DMS153 (cell line): ENCODE measurements around the gene GTPBP6.
"Not testable (repeated sequence)": the region's sequence is repeated elsewhere in the genome, so short reads cannot be mapped to it uniquely, and the experiment has no call there.

Experiments
- DNase-seq: peaks from one replicate; lab custom pipeline; 2025; lab: John Stamatoyannopoulos, UW

GTPBP6 gene

DNA sequence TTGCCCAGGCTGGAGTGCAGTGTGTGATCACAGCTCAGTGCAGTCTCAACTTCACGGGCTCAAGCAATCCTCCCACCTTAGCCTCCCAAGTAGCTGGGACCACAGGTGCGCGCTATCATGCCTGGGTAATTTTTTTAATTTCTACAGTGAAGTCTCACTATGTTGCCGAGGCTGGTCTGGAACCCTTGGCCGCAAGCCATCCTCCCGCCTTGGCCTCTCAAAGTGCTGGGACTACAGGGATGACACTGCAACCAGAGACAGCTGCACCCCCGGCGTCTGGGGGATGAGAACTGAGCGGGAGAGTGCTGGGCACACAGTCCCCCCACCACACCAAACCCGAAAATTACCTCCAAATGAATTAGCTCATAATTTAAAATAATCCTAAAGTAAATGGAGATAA lies 33.1 kb upstream of the GTPBP6 start:
- no peak for DNase-seq

DNA sequence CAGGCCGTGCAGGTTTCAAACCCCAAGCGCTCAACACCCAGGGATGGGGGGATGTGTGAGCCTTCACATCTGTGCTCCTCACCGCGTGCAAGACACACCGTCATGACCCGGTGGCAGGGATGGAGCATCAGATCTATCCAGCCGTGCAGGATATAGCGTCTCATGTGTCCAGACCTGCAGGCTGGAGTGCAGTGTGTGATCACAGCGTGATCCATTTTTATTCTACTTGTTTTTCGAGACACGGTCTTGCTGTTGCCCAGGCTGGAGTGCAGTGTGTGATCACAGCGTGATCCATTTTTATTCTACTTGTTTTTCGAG lies 32.7 kb upstream of the GTPBP6 start:
- DNase-seq: not testable (repeated sequence)

GRCh38 chrX:350534-351323 lies 32.1 kb upstream of the GTPBP6 start:
- DNase-seq: no peak

DNA sequence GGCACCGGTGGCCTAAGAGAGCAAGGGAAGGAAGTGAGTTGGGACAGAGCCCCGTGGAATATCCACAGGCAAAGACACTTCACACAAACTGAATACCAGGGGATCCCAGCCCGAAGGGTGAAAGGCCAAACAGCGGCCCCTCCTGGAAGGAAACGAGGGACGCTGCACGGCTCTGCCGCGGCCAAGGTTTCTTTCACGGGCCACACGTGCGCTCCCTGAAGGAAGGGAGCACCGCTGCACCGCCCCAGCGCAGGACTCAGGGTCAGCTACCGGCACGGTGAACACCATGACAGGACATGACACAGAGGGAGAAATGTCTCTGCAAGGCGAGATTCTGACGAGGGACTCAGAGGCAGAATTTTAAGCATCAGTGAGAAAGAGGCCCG lies 31.5 kb upstream of the GTPBP6 start:
- no peak for DNase-seq

GRCh38 chrX:349702-350101 lies 31.1 kb upstream of the GTPBP6 start:
- no peak for DNase-seq

GRCh38 chrX:349196-349595 lies 30.6 kb upstream of the GTPBP6 start:
- DNase-seq: no peak

GRCh38 chrX:348461-349117 lies 30.0 kb upstream of the GTPBP6 start:
- DNase-seq: no peak

DNA sequence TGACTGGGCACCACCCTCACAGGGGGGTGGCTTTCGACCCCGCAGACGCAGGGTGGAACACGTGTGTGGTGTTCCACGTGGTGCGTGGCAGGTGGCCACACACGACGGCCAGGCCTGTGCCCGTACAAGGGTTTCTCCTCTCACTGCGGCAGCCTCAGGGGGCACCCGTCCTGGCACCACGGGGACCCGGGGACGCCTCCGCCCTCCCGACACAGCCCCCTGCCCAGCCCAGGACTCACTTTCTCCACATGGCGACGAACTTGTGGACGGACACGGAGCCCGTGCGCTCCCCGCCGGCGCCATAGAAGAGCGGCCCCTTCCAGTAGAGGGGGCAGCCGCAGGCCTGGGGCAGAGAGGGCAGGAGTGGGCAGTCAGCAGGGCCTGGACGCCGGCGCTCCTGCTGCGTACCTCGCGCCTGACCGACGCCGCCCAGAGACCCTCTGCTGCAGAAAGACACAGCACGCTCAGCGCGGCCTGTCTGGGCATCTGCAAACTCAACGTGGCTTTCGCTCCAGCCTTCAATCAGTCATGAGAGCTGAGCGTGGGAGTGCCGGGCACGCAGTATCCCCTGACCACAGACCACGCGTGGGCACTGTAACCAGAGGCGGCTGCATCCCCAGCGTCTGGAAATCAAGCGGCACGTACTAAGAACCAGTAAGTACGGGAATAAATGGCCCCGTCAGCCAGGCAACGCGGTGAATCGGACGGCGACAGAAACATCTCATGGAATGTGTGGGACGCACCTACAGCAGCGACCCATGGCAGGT lies 28.9 kb upstream of the GTPBP6 start:
- DNase-seq: no peak

DNA sequence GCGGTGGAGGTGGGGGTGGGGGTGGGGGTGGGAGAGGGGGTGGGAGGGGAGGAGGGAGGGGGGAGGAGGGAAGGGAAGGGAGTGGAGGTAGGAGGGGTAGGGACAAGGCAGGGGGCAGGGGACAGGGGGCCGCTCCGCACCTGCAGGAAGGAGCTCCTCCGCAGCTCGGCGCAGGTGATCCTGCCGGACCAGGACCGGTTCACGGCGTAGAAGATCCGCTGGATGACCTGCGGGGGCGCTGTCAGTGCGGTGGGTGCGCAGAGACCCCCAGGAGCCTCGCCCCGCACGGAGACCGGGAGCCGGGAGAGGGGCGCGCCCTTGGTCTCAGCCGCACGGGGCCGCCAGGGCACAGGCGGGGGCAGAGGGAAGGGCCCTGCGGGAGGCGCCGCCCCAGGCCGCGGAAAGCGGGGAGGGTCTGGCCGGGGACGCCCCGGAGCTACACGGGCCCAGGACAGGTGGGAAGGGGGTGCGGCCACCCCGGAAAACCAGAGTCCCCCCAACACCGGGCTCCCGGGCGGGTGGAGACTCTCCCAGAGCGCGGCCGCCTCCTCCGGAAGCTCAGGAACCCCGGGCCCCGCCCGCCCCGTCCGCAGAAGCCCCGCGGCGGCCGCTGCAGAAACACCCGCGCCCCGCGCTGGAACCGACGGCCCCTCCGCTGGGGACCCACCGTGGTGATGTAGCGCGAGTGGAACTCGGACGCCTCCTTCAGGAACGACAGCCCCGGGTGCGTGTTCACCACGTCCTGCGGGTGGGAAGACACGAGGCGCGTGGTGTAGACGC lies 27.6 kb upstream of the GTPBP6 start:
- DNase-seq: no peak

GRCh38 chrX:345020-345925 lies 26.7 kb upstream of the GTPBP6 start:
- DNase-seq: no peak

DNA sequence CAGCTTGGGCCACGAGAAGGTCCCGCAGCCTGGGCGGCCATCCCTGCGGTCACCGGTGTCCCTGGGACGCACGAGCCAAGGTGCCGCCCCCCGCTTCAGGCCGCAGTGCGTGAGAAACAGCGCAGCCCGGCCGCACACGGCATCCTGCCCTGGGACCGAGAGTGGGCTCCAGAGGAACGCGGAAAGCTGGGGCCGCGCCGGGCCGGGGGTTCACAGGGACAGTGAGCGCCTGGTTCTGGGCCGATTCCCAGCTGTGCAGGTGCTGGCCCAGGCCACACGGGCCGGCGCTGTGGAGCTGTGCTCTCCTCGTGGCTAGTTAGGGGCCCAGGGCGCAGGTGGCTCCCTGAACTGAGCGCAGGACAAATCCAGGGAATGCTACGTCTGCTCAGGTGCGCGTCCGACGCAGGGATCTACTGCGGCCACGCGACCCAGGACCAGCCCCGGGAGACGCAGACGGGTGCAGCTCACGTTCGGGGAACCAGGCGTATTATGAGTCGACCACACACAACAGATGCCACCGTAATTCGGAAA lies 25.8 kb upstream of the GTPBP6 start:
- DNase-seq: no peak

- DNase-seq: no peak
Measured at GRCh38 chrX:341541-342101, 23.0 kb upstream of the GTPBP6 start.

DNA sequence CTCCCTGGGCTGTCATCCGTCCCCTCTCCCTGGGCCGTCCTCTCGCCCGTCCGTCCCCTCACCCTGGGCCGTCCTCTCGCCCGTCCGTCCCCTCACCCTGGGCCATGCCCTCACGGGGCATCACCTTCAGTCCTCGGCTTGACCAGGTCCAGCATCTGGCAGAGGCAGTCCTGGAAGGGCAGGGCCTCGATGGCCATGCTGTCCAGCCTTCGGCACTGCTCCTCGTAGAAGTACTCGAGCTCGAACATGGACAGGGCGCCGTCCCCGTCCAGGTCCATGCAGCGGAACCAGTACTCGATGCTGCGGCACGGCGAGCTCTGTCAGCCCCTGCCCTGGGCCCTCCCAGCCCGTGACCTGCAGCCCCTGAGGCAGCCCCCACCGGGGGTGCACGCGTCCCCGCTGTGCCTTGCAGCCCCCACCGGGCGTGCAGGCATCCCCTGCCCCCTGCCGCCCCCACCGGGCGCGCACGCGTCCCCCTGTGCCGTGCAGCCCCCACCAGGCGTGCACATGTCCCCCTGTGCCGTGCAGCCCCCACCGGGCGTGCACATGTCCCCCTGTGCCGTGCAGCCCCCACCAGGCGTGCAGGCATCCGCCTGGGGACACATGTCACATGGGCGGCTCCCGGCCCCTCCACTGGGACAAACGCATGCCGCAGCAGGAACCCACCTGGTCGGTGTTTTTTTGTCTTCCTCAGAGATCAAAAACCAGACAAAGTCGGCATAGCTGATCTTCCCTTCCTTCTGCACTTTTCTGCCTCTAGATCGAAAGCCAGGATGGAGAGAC lies 22.2 kb upstream of the GTPBP6 start:
- DNase-seq: no peak

- no peak for DNase-seq
Measured at GRCh38 chrX:340121-340520, 21.5 kb upstream of the GTPBP6 start.

- no peak for DNase-seq
Measured at GRCh38 chrX:338836-339400, 20.3 kb upstream of the GTPBP6 start.

- no peak for DNase-seq
Measured at GRCh38 chrX:338281-338835, 19.8 kb upstream of the GTPBP6 start.

DNA sequence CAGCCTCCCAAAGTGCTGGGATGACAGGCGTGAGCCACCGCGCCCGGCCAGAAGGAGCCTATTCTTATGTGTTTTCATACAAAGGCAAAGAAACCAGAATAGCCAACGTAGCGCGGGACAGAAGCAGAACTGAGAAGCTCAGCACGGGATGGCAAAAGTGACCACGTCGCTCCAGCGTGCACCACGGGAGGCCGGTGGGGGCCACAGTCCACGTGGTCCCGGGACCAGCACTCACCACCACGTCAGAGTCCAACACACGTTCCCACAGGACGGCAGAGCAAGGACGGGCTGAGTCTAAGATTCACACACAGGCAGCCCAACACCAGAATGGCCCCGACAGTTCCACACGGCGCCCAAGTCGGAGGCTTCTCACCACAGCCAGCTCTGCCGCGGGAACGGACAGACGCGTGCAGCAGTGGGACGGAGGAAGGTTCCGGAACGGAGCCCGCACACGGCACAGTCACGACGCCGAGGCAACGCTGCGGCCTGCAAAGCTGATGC lies 18.8 kb upstream of the GTPBP6 start:
- no peak for DNase-seq

- no peak for DNase-seq
Measured at GRCh38 chrX:336227-336626, 17.6 kb upstream of the GTPBP6 start.

- DNase-seq: no peak
Measured at GRCh38 chrX:335758-336155, 17.2 kb upstream of the GTPBP6 start.
